H9 (cell line): ENCODE measurements around the gene MARCHF6. TPM values are rescaled to one million over a fixed set of nuclear protein-coding genes. Genes with fewer than 3 reads are reported as not detected.

Experiments used
- DNase-seq: peaks from one replicate; pipeline ENCODE4 v3.0.0-alpha.2; 2017
- H2AFZ ChIP-seq: one replicate; pipeline ENCODE4 v1.6.1; 2013; ENCODE audit warnings: mild to moderate bottlenecking, low read length, control low read depth, moderate library complexity
- H2AK5ac ChIP-seq: 2 replicates; pipeline ENCODE4 v1.6.1; 2013; ENCODE audit warnings: low read length, control low read depth, mixed read lengths; ENCODE audit not compliant: insufficient read length
- H2BK120ac ChIP-seq: one replicate; pipeline ENCODE4 v1.6.1; 2013; ENCODE audit warnings: low read depth, mild to moderate bottlenecking, low read length, control low read depth, inconsistent platforms; ENCODE audit not compliant: poor library complexity, severe bottlenecking
- H2BK12ac ChIP-seq: 2 replicates; pipeline ENCODE4 v1.6.1; 2013; ENCODE audit warnings: low read length, control low read depth, mixed read lengths, low read depth; ENCODE audit not compliant: insufficient read length
- H2BK15ac ChIP-seq: 2 replicates; pipeline ENCODE4 v1.6.1; 2013; ENCODE audit warnings: low read depth, low read length, control low read depth
- H2BK20ac ChIP-seq: one replicate; pipeline ENCODE4 v1.6.1; 2013; ENCODE audit warnings: low read depth, mild to moderate bottlenecking, low read length, control low read depth, inconsistent platforms; ENCODE audit not compliant: poor library complexity, severe bottlenecking
- H2BK5ac ChIP-seq: 2 replicates; pipeline ENCODE4 v1.6.1; 2013; ENCODE audit warnings: low read length, control low read depth, mixed read lengths; ENCODE audit not compliant: insufficient read length
- H3K14ac ChIP-seq: 2 replicates; pipeline ENCODE4 v1.6.1; 2013; ENCODE audit warnings: low read length, control low read depth; ENCODE audit not compliant: insufficient read depth
- H3K18ac ChIP-seq: 2 replicates; pipeline ENCODE4 v1.6.1; 2013; ENCODE audit warnings: low read depth, mild to moderate bottlenecking, mixed read lengths, low read length, control low read depth; ENCODE audit not compliant: insufficient read length
- H3K23ac ChIP-seq: 2 replicates; pipeline ENCODE4 v1.6.1; 2013; ENCODE audit warnings: low read length, control low read depth, mixed read lengths, low read depth; ENCODE audit not compliant: insufficient read length
- H3K23me2 ChIP-seq: 2 replicates; pipeline ENCODE4 v1.6.1; 2013; ENCODE audit warnings: low read depth, mild to moderate bottlenecking, mixed read lengths, low read length, control low read depth; ENCODE audit not compliant: insufficient read length, poor library complexity, severe bottlenecking
- H3K27ac ChIP-seq: 2 replicates; pipeline ENCODE4 v1.5.1; 2013; ENCODE audit warnings: low read length, control low read depth, mixed read lengths, low read depth; ENCODE audit not compliant: insufficient read length
- H3K27me3 ChIP-seq: 2 replicates; pipeline ENCODE4 v1.6.1; 2013; ENCODE audit warnings: low read length, control low read depth, inconsistent platforms; ENCODE audit not compliant: insufficient read depth
- H3K4ac ChIP-seq: 2 replicates; pipeline ENCODE4 v1.6.1; 2013; ENCODE audit warnings: low read depth, mild to moderate bottlenecking, control low read depth, inconsistent platforms, low read length, moderate library complexity
- H3K4me1 ChIP-seq: 2 replicates; pipeline ENCODE4 v1.6.1; 2013; ENCODE audit warnings: low read length, control low read depth, inconsistent platforms; ENCODE audit not compliant: insufficient read depth
- H3K4me2 ChIP-seq: 2 replicates; pipeline ENCODE4 v1.6.1; 2013; ENCODE audit warnings: low read length, control low read depth, mixed read lengths; ENCODE audit not compliant: insufficient read length, insufficient read depth
- H3K56ac ChIP-seq: 2 replicates; pipeline ENCODE4 v1.6.1; 2013; ENCODE audit warnings: low read depth, mild to moderate bottlenecking, mixed read lengths, low read length, control low read depth; ENCODE audit not compliant: insufficient read length
- H3K79me1 ChIP-seq: 2 replicates; pipeline ENCODE4 v1.6.1; 2013; ENCODE audit warnings: low read depth, mild to moderate bottlenecking, moderate library complexity, low read length, control low read depth, inconsistent platforms; ENCODE audit not compliant: insufficient read depth, poor library complexity, severe bottlenecking
- H3K79me2 ChIP-seq: 2 replicates; pipeline ENCODE4 v1.6.1; 2013; ENCODE audit warnings: low read length, control low read depth, inconsistent platforms; ENCODE audit not compliant: insufficient read depth
- H3K9ac ChIP-seq: 2 replicates; pipeline ENCODE4 v1.6.1; 2013; ENCODE audit warnings: low read length, control low read depth, mixed read lengths; ENCODE audit not compliant: insufficient read length; ENCODE audit errors: extremely low read depth
- H3K9me3 ChIP-seq: one replicate; pipeline ENCODE4 v1.6.1; 2013; ENCODE audit warnings: low read depth, low read length, inconsistent platforms; ENCODE audit not compliant: control insufficient read depth
- H3T11ph ChIP-seq: one replicate; pipeline ENCODE4 v1.6.1; 2013; ENCODE audit warnings: mild to moderate bottlenecking, low read length, control low read depth, inconsistent platforms
- H4K20me1 ChIP-seq: one replicate; pipeline ENCODE4 v1.6.1; 2013; ENCODE audit not compliant: control insufficient read depth, insufficient read length, insufficient read depth
- H4K5ac ChIP-seq: 2 replicates; pipeline ENCODE4 v1.6.1; 2013; ENCODE audit warnings: low read depth, mild to moderate bottlenecking, mixed read lengths, low read length, control low read depth; ENCODE audit not compliant: insufficient read length
- H4K8ac ChIP-seq: replicated peaks from 2 replicates; pipeline ENCODE4 v1.6.1; 2013; ENCODE audit warnings: low read length, control low read depth, mixed read lengths, low read depth; ENCODE audit not compliant: insufficient read length
- H4K91ac ChIP-seq: 2 replicates; pipeline ENCODE4 v1.6.1; 2013; ENCODE audit warnings: low read depth, mild to moderate bottlenecking, moderate library complexity, mixed read lengths, low read length, control low read depth; ENCODE audit not compliant: insufficient read length
- H3K27ac Mint-ChIP-seq, 3 experiments: 2 replicates in 2 of 3; 3 replicates in 1 of 3; pipeline ENCODE4 v1.8.0; 2020 to 2021; ENCODE audit warnings: mixed read lengths in 3 of 3, mild to moderate bottlenecking in 1 of 3, moderate library complexity in 1 of 3
- H3K27me3 Mint-ChIP-seq: 2 replicates; pipeline ENCODE4 v1.8.0; 2021; ENCODE audit warnings: low read depth, mild to moderate bottlenecking, moderate library complexity, mixed read lengths
- H3K36me3 Mint-ChIP-seq, 3 experiments: 2 replicates in 2 of 3; 3 replicates in 1 of 3; pipeline ENCODE4 v1.8.0; 2020 to 2021; ENCODE audit warnings: low read depth in 3 of 3, mixed read lengths in 3 of 3; ENCODE audit not compliant: insufficient read depth in 1 of 3
- H3K4me1 Mint-ChIP-seq, 2 experiments: 2 replicates each; pipeline ENCODE4 v1.8.0; 2020; ENCODE audit warnings: mixed read lengths in 2 of 2
- H3K4me3 Mint-ChIP-seq, 2 experiments: 2 replicates in 1 of 2; 3 replicates in 1 of 2; pipeline ENCODE4 v1.8.0; 2020 to 2021; ENCODE audit warnings: mild to moderate bottlenecking in 2 of 2, mixed read lengths in 2 of 2, moderate library complexity in 1 of 2
- H3K9me3 Mint-ChIP-seq, 2 experiments: 2 replicates in 1 of 2; 3 replicates in 1 of 2; pipeline ENCODE4 v1.8.0; 2020; ENCODE audit warnings: mild to moderate bottlenecking in 2 of 2, mixed read lengths in 2 of 2, moderate library complexity in 1 of 2
- CTCF ChIP-seq: fragments of 200-600 bp; sonication (generic); conservative IDR thresholded peaks from 3 replicates; pipeline ENCODE4 v1.8.0; 2021; ENCODE audit warnings: antibody characterized with exemption, mild to moderate bottlenecking
- WGBS: extraction: QIAGEN DNeasy Blood & Tissue Kit; methylation state at CpG from one replicate; pipeline ENCODE4 v1.1.7; 2013; ENCODE audit warnings: missing lambda C conversion rate, low lambda C conversion rate, mixed read lengths; ENCODE audit not compliant: insufficient read length; ENCODE audit errors: extremely low coverage; 5-methylcytosine and 5-hydroxymethylcytosine counted together
- total RNA-seq: library from RNA; stranded (reverse); gene quantifications from 2 replicates; pipeline ENCODE4 v1.2.1, GENCODE V29; 2021

Gene MARCHF6
- total RNA-seq, 1 experiment from 2014 or later: 118 TPM

- no peak overlapping the region for H4K91ac ChIP-seq
- no peak overlapping the region for H2BK15ac ChIP-seq
- H4K5ac ChIP-seq: no peak overlapping the region
- H3K23me2 ChIP-seq: no peaks in the 10 kb centered on the region
- H3T11ph ChIP-seq: no peak overlapping the region
- H3K23ac ChIP-seq: no peak overlapping the region
- H2BK12ac ChIP-seq: no peak overlapping the region
- H2AFZ ChIP-seq: no peak overlapping the region
- no peak overlapping the region; a peak in 1 of 5 replicates for H3K4me3 Mint-ChIP-seq
- TF ChIP-seq CTCF: no peak
- H3K79me1 ChIP-seq: no peaks in the 10 kb centered on the region
- H3K56ac ChIP-seq: no peak overlapping the region
- H3K36me3 Mint-ChIP-seq: peaks cover 0 to 2% (median 0%) of the 10 kb centered on the region in 3 experiments; a peak in 1 of 7 replicates
- H2BK5ac ChIP-seq: no peak overlapping the region
- peaks cover 2% of the 10 kb centered on the region for H3K27me3 Mint-ChIP-seq
- no peak overlapping the region for H3K18ac ChIP-seq
- H3K4me1 ChIP-seq: no peaks in the 10 kb centered on the region
- no peak overlapping the region for H3K14ac ChIP-seq
- no peaks in the 10 kb centered on the region for H3K79me2 ChIP-seq
- no peak for DNase-seq
- no peak overlapping the region for H4K8ac ChIP-seq
- no peak overlapping the region for H3K4me2 ChIP-seq
- H3K9me3 ChIP-seq: no peaks in the 10 kb centered on the region
- peaks cover 0 to 2% of the 10 kb centered on the region in 2 experiments; a peak in 1 of 5 replicates for H3K9me3 Mint-ChIP-seq
- H3K4me1 Mint-ChIP-seq: peaks cover 0 to 4% of the 10 kb centered on the region in 2 experiments; a peak in 2 of 4 replicates
- H3K4ac ChIP-seq: no peak overlapping the region
- no peaks in the 10 kb centered on the region for H3K27me3 ChIP-seq
- H2AK5ac ChIP-seq: no peak overlapping the region
- WGBS: no CpG with 5 or more reads among the region's 6 CpGs
- no peaks in the 10 kb centered on the region for H4K20me1 ChIP-seq
- H2BK120ac ChIP-seq: no peak overlapping the region
- no peak overlapping the region for H3K27ac Mint-ChIP-seq
- H3K27ac ChIP-seq: no peak overlapping the region
- no peak overlapping the region for H2BK20ac ChIP-seq
- H3K9ac ChIP-seq: no peak overlapping the region
Observed at GRCh38 chr5:10317825-10318682, 35.4 kb upstream of the MARCHF6 start.
